Duodenal mucosa (tissue), 2 donors: Measurements from ENCODE around the gene KDM4C.

Source experiments
- H3K27ac ChIP-seq: one replicate; pipeline ENCODE4 v1.7.0; 2013; ENCODE audit warnings: low read depth, low read length
- H3K27me3 ChIP-seq, 2 donors: one replicate each; pipeline ENCODE4 v1.7.0; 2013; ENCODE audit warnings: low read length in 2 of 2, control low read depth in 1 of 2; ENCODE audit not compliant: insufficient read depth in 2 of 2, control insufficient read depth in 1 of 2
- H3K36me3 ChIP-seq, 2 donors: one replicate each; pipeline ENCODE4 v1.7.0; 2013; ENCODE audit warnings: low read length in 2 of 2, control low read depth in 1 of 2; ENCODE audit not compliant: insufficient read depth in 2 of 2, control insufficient read depth in 1 of 2
- H3K4me1 ChIP-seq, 2 donors: one replicate each; pipeline ENCODE4 v1.7.0; 2013; ENCODE audit warnings: low read length in 2 of 2, control low read depth in 1 of 2; ENCODE audit not compliant: insufficient read depth in 2 of 2, control insufficient read depth in 1 of 2
- H3K4me3 ChIP-seq, 2 donors: one replicate each; pipeline ENCODE4 v1.7.0; 2013; ENCODE audit warnings: low read length in 2 of 2, low read depth in 1 of 2
- H3K9ac ChIP-seq, 2 donors: one replicate each; pipeline ENCODE4 v1.7.0; 2013; ENCODE audit warnings: low read length in 2 of 2, low read depth in 1 of 2
- H3K9me3 ChIP-seq, 2 donors: one replicate each; pipeline ENCODE4 v1.7.0; 2013; ENCODE audit warnings: low read length in 2 of 2, control low read depth in 1 of 2; ENCODE audit not compliant: control insufficient read depth in 1 of 2

Gene KDM4C

GRCh38 chr9:6930827-6931226, 173.1 kb downstream of the KDM4C start:
- Histone ChIP-seq H3K27ac (no peak overlapping the region), H3K4me1 (peaks cover 0 to 18% of the 10 kb centered on the region in 2 donors), H3K9me3 (no peaks in the 10 kb centered on the region), H3K9ac (no peak overlapping the region), H3K4me3 (no peak overlapping the region), H3K36me3 (no peaks in the 10 kb centered on the region), H3K27me3 (no peaks in the 10 kb centered on the region)

DNA sequence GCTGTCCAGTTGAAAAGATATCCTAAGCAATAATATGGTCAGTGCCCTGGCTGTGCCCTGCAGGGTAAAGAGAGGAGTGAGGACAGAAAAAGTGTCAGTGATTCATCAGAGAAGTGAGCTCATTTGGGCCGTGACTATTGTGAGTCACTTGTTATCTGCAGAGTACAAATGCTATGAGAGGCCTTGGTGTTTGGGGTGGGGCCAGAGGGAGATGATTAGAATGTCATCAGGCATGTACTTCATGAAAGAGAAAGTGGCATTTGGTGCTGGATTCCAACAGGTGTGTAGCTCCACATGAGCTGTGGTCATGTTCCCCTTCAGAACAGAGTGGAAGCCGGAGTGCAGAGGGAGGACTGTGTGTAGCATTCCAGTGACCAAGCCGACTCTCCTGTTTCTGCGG, 174.1 kb downstream of the KDM4C start:
- Histone ChIP-seq H3K9me3 (no peaks in the 10 kb centered on the region), H3K27ac (no peak overlapping the region), H3K4me3 (no peak overlapping the region), H3K36me3 (no peaks in the 10 kb centered on the region), H3K27me3 (no peaks in the 10 kb centered on the region), H3K9ac (no peak overlapping the region), H3K4me1 (peaks cover 0 to 18% of the 10 kb centered on the region in 2 donors)

GRCh38 chr9:6936103-6936502, 178.3 kb downstream of the KDM4C start:
- Histone ChIP-seq H3K4me1 (peaks cover 0 to 13% of the 10 kb centered on the region in 2 donors), H3K27ac (no peak overlapping the region), H3K9ac (no peak overlapping the region), H3K36me3 (no peaks in the 10 kb centered on the region), H3K4me3 (no peak overlapping the region), H3K9me3 (no peaks in the 10 kb centered on the region), H3K27me3 (no peaks in the 10 kb centered on the region)

DNA sequence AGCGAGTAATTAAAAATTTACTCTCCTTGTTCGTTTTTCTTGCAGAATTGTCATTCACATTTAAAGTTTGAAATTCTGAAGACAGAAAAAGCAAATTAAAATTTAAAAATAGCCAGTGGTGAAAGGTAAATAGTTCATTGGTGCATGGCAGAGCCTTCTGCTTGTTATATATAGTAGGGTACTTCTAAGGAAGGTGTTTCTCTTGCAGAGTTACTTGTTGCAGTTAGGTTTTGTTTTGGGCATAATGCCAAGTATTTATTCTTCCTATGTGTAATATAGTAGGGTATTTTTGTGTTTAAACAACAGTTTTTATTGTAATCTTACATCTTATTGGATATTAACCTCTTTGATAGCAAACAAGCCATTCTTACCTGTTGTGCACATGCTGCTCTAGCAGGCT, 179.4 kb downstream of the KDM4C start:
- H3K4me3 ChIP-seq, result no peak overlapping the region
- H3K27ac ChIP-seq, result no peak overlapping the region
- H3K9me3 ChIP-seq, result no peaks in the 10 kb centered on the region
- H3K36me3 ChIP-seq, result no peaks in the 10 kb centered on the region
- no peak overlapping the region for H3K9ac ChIP-seq
- no peaks in the 10 kb centered on the region for H3K27me3 ChIP-seq
- peaks cover 0 to 8% of the 10 kb centered on the region in 2 donors for H3K4me1 ChIP-seq

GRCh38 chr9:6938447-6938846, 180.7 kb downstream of the KDM4C start:
- Histone ChIP-seq H3K36me3 (no peaks in the 10 kb centered on the region), H3K27me3 (no peaks in the 10 kb centered on the region), H3K4me1 (no peaks in the 10 kb centered on the region), H3K4me3 (no peak overlapping the region), H3K27ac (no peak overlapping the region), H3K9ac (no peak overlapping the region), H3K9me3 (no peaks in the 10 kb centered on the region)

DNA sequence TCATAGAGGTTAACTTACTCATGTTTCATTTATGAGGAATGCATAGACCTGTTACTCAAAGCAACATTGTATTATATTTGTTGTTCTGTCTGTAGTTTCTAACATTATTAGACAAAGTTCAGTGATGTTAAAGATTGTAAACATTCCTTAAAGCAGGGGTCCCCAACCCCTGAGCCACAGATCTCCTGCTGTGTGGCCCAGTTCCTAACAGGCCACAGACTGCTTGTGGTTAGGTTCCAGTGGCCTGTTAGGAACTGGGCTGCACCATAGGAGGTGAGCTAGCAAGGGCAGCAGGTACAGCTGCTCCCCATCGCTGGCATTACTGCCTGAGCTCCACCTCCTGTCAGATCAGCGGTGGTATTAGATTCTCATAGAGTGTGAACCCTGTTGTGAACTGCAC, 181.1 kb downstream of the KDM4C start:
- H3K9me3 ChIP-seq, result no peaks in the 10 kb centered on the region
- no peaks in the 10 kb centered on the region for H3K4me1 ChIP-seq
- no peak overlapping the region for H3K27ac ChIP-seq
- no peak overlapping the region for H3K4me3 ChIP-seq
- no peak overlapping the region for H3K9ac ChIP-seq
- no peaks in the 10 kb centered on the region for H3K36me3 ChIP-seq
- no peaks in the 10 kb centered on the region for H3K27me3 ChIP-seq

DNA sequence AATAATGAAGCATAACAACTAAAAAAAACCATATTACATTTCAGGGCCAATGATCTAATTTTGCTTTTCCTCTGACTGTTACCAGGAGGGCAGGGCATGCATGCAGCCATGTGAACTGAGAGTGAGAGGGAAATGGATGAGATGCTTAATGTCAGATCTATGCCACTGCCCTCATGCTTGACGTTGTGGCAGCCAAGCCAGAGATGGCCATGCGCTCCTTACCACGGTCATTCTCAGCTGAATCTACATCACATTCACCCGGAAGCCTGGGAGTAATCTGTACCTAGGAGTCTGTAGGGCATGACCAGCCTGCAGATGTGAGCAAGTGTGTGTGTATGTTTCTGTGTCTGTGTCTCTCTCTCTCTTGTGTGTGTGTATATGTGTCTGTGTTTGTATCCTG, 183.7 kb downstream of the KDM4C start:
- Histone ChIP-seq H3K4me1 (peaks cover 0 to 5% of the 10 kb centered on the region in 2 donors), H3K36me3 (no peaks in the 10 kb centered on the region), H3K4me3 (no peak overlapping the region), H3K27ac (no peak overlapping the region), H3K27me3 (no peaks in the 10 kb centered on the region), H3K9ac (no peak overlapping the region), H3K9me3 (no peaks in the 10 kb centered on the region)

DNA sequence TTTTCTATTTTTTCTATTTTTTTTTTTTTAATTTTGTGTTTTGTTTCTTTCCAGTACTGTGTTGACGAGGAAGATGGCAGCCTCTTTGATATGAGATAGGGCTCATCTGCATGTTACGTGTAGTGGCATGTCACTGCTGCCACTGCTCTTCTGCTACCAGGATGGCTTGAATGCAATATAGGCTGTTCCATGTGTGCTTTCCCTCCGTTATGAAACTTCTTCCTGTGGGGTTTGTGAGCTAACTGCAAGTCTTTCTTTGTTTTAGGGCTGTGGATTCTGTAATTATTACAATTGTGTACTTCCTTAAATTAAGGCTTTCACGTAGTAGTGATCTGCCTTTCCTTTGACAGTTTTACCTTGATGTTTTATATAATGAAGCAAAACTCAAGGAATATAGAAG, 184.6 kb downstream of the KDM4C start:
- Histone ChIP-seq H3K9ac (no peak overlapping the region), H3K36me3 (no peaks in the 10 kb centered on the region), H3K4me1 (peaks cover 0 to 5% of the 10 kb centered on the region in 2 donors), H3K9me3 (no peaks in the 10 kb centered on the region), H3K27me3 (no peaks in the 10 kb centered on the region), H3K27ac (no peak overlapping the region), H3K4me3 (no peak overlapping the region)

DNA sequence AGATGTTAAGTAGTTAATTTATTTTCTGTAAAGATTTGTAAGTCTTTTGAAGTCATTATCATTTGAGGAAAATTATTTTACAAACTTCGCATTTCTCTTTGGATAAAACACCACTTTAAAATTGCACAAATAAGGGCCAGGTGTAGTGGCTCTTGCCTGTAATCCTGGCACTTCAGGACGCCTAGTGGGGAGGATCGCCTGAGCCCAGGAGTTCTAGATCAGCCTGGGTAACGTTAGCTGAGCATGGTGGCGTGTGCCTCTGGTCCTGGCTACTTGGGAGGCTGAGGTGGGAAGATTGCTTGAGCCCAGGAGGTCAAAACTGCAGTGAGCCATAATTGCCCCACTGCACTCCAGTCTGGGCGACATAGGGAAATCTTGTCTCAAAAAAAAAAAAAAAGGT, 185.5 kb downstream of the KDM4C start:
- H3K36me3 ChIP-seq, result no peaks in the 10 kb centered on the region
- H3K27me3 ChIP-seq, result no peaks in the 10 kb centered on the region
- peaks cover 0 to 5% of the 10 kb centered on the region in 2 donors for H3K4me1 ChIP-seq
- no peak overlapping the region for H3K27ac ChIP-seq
- no peak overlapping the region for H3K4me3 ChIP-seq
- no peaks in the 10 kb centered on the region for H3K9me3 ChIP-seq
- H3K9ac ChIP-seq, result no peak overlapping the region

DNA sequence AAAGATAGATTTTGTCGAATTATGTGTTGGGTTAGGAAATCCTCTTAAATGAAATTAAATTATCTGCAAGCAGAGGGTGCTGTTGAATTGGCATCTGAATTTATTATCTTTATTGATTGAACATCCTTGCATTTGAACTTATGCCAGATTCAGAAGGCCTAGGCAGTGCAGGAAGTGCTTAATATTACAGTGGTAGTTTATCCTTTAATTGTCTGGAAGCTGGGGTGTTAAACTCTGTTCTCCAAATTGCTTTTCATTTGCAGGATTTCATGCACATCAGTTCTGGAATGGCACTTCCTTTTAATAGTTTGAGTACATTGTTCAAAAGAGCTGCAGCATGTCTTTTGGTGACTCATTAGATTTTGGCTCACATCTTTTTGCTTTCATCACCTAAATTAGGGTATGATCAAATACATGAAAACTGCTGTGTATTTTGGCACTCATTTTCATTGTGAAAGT, 186.3 kb downstream of the KDM4C start:
- H3K36me3 ChIP-seq, result no peaks in the 10 kb centered on the region
- H3K27ac ChIP-seq, result no peak overlapping the region
- H3K9ac ChIP-seq, result no peak overlapping the region
- H3K27me3 ChIP-seq, result no peaks in the 10 kb centered on the region
- peaks cover 0 to 5% of the 10 kb centered on the region in 2 donors for H3K4me1 ChIP-seq
- H3K4me3 ChIP-seq, result no peak overlapping the region
- no peaks in the 10 kb centered on the region for H3K9me3 ChIP-seq

DNA sequence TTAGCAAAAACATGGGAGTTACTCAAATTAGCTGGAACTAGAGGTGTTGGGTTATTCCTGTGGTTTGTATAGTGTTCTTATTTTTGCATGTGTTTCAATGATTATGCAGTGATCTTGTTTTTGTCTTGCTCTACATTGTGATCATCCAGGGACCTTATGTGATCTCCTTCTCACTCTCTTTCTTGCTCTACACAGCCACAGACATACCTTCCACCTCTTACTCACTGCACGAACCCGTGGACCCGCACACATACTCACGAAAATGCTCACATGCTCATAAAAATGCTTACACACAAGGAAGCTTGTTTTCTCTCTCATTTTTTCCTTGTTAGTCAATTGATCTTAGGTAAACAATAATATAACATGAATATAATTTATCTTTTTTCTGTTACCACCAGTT, 187.1 kb downstream of the KDM4C start:
- no peaks in the 10 kb centered on the region for H3K36me3 ChIP-seq
- no peaks in the 10 kb centered on the region for H3K27me3 ChIP-seq
- H3K9ac ChIP-seq, result no peak overlapping the region
- H3K9me3 ChIP-seq, result no peaks in the 10 kb centered on the region
- H3K27ac ChIP-seq, result no peak overlapping the region
- H3K4me3 ChIP-seq, result no peak overlapping the region
- peaks cover 0 to 5% of the 10 kb centered on the region in 2 donors for H3K4me1 ChIP-seq
